ENCODE measurements around the gene ENTPD5. TPM values are rescaled to one million over a fixed set of nuclear protein-coding genes. Genes with fewer than 3 reads are reported as not detected.

ENTPD5 gene
- total RNA-seq, 1 experiment from 2014 or later, result 6.8 TPM

DNA sequence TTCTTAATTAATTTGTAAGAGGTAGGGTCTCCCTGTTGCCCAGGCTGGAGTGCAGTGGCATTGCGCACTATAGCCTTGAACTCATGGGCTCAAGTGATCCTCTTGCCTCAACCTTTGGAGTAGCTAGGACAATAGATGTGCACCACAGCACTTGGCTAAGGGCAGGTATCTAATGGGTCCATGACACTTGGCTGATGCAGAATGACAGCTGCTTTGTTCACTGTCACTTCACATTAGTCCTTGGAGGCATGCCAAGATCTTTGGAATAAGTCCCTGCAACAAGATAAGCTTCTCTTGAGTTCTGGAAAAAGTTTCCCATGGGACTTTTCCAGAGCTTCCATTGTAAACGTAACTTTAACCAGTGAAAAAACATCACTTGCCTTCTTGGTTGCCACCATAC is 45.6 kb downstream of the ENTPD5 start:
- Histone ChIP-seq H4K5ac (ENCODE audit: insufficient read length, low read depth, low read length) (no peak overlapping the region), H3K4me2 (ENCODE audit: insufficient read depth, insufficient read length, low read length) (no peak overlapping the region), H2BK20ac (ENCODE audit: low read depth, low read length, poor library complexity, severe bottlenecking) (no peak overlapping the region), H3K23ac (ENCODE audit: insufficient read length, low read depth, low read length) (no peak overlapping the region), H2BK120ac (ENCODE audit: low read depth, low read length, poor library complexity, severe bottlenecking) (no peak overlapping the region), H3K14ac (ENCODE audit: insufficient read depth, low read length) (no peak overlapping the region), H3K9me3 (ENCODE audit: control insufficient read depth, low read depth, low read length) (no peaks in the 10 kb centered on the region), H3K9ac (ENCODE audit: extremely low read depth, insufficient read length, low read length) (no peak overlapping the region), H3K27ac (ENCODE audit: insufficient read length, low read depth, low read length) (no peak overlapping the region), H3K4ac (ENCODE audit: low read depth, low read length) (no peak overlapping the region), H2BK12ac (ENCODE audit: insufficient read length, low read depth, low read length) (no peak overlapping the region), H3T11ph (ENCODE audit: low read length) (no peak overlapping the region), H3K27me3 (ENCODE audit: insufficient read depth, low read length) (no peaks in the 10 kb centered on the region), H4K91ac (ENCODE audit: insufficient read length, low read depth, low read length) (no peak overlapping the region), H3K79me2 (ENCODE audit: insufficient read depth, low read length) (no peaks in the 10 kb centered on the region), H3K79me1 (ENCODE audit: insufficient read depth, low read depth, low read length, poor library complexity, severe bottlenecking) (no peaks in the 10 kb centered on the region), H3K4me1 (ENCODE audit: insufficient read depth, low read length) (no peaks in the 10 kb centered on the region), H4K20me1 (ENCODE audit: control insufficient read depth, insufficient read depth, insufficient read length) (no peaks in the 10 kb centered on the region), H4K8ac (replicated peaks; ENCODE audit: insufficient read length, low read depth, low read length) (no peak overlapping the region), H2AFZ (ENCODE audit: low read length) (no peak overlapping the region), H2AK5ac (ENCODE audit: insufficient read length, low read length) (no peak overlapping the region), H3K18ac (ENCODE audit: insufficient read length, low read depth, low read length) (no peak overlapping the region), H3K23me2 (ENCODE audit: insufficient read length, low read depth, low read length, poor library complexity, severe bottlenecking) (no peaks in the 10 kb centered on the region), H2BK15ac (ENCODE audit: low read depth, low read length) (no peak overlapping the region), H3K56ac (ENCODE audit: insufficient read length, low read depth, low read length) (no peak overlapping the region), H2BK5ac (ENCODE audit: insufficient read length, low read length) (no peak overlapping the region)
- Mint-ChIP-seq H3K36me3 (ENCODE audit: insufficient read depth in 1 of 3, low read depth in 3 of 3) (peaks cover 0 to 20% (median 12%) of the 10 kb centered on the region in 3 experiments; a peak in 5 of 7 replicates), H3K9me3 (no peaks in the 10 kb centered on the region), H3K27me3 (ENCODE audit: low read depth) (no peaks in the 10 kb centered on the region), H3K4me3 (no peak overlapping the region), H3K4me1 (peaks cover 0 to 3% of the 10 kb centered on the region in 2 experiments; a peak in 1 of 4 replicates), H3K27ac (peak overlapping the region in 1 of 3 experiments; percentile 66; a peak in 1 of 7 replicates)
- TF ChIP-seq, protein P1, sequence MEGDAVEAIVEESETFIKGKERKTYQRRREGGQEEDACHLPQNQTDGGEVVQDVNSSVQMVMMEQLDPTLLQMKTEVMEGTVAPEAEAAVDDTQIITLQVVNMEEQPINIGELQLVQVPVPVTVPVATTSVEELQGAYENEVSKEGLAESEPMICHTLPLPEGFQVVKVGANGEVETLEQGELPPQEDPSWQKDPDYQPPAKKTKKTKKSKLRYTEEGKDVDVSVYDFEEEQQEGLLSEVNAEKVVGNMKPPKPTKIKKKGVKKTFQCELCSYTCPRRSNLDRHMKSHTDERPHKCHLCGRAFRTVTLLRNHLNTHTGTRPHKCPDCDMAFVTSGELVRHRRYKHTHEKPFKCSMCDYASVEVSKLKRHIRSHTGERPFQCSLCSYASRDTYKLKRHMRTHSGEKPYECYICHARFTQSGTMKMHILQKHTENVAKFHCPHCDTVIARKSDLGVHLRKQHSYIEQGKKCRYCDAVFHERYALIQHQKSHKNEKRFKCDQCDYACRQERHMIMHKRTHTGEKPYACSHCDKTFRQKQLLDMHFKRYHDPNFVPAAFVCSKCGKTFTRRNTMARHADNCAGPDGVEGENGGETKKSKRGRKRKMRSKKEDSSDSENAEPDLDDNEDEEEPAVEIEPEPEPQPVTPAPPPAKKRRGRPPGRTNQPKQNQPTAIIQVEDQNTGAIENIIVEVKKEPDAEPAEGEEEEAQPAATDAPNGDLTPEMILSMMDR (conservative IDR thresholded peaks at IDR 0.05), result no peak
- WGBS (ENCODE audit: extremely low coverage, insufficient read length, low lambda C conversion rate), result no CpG with 5 or more reads among the region's 2 CpGs
- no peak for DNase-seq
